ENCODE data around the gene CTDSP1.
A peak's percentile ranks its signal among the peaks of the same experiment; 100 is the strongest.

CTDSP1 gene

DNA sequence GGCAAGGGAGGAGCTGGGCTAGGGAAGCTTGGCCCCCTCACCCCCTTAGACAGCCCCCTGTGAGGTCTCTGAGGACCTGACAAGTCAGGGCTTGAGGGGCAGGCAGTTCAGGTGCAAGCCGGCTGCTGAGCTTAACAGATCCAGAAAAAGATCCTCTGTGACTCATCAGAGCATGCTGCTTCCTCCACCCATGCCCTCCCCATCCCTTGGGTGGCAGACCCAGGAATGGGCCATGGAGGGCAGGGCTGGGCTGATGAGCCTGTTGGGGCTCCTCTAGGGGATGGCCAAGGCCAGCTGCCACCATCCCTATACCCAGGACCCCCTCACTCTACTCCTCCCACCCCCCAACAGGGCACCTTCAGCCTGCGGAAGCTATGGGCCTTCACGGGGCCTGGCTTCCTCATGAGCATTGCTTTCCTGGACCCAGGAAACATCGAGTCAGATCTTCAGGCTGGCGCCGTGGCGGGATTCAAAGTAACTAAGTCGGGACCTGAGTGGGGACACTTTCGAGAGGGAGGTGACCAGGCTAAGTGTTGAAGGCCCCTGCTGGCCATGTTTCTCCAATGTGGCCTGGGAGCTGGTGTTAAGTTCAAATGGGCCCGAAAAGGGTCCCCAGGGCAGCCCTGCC is 15.7 kb upstream of the CTDSP1 start:
- no peak for DNase-seq (ENCODE audit: low spot score)

DNA sequence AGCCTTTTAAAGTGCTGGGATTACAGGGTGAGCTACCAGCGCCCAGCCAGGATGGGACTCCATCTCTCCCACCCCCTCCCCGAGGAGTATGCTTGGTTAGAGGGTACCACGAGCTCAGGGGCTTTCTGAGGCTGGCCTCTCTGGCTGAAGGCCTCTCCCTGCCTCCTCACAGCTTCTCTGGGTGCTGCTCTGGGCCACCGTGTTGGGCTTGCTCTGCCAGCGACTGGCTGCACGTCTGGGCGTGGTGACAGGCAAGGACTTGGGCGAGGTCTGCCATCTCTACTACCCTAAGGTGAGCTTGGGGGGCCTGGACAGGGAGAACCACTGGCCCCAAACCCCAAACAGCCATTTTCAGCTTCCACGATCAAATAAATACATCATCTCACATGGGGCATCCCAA is 14.7 kb upstream of the CTDSP1 start:
- no peak for DNase-seq (ENCODE audit: low spot score)

DNA sequence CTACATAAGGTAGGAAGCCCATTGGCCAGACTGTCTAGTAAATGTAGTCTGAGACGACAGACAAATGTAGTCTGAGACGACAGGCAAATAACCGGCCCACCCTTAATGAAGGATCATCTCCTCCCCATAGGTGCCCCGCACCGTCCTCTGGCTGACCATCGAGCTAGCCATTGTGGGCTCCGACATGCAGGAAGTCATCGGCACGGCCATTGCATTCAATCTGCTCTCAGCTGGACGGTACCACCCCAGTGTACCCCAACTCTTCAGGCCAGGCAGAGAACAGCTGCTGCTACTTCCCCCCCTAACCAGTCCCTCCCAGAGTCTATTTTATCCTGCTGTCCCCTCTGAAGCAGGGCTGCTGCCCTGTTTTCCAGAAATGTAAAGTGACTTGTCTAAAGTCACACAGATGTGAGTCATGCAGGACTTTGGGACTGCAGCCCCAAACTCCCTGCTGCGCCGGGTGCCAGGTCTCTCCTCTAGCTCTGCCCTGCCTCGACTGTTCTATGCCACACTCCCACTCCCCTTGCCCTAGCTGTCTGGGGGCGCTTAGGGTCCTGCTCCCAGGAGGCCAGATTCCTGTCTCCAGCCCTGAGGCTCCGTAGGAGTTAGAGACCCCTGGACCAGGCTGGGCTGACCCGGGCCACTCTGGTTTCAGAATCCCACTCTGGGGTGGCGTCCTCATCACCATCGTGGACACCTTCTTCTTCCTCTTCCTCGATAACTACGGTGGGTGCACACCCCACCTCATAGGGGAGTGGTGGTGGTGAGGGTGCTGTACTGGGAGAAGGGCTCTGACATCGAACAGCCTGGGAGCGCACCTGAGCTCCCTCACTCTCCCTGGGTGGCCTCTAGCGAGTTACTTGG is 12.9 kb upstream of the CTDSP1 start:
- DNase-seq (ENCODE audit: low spot score) = no peak

DNA sequence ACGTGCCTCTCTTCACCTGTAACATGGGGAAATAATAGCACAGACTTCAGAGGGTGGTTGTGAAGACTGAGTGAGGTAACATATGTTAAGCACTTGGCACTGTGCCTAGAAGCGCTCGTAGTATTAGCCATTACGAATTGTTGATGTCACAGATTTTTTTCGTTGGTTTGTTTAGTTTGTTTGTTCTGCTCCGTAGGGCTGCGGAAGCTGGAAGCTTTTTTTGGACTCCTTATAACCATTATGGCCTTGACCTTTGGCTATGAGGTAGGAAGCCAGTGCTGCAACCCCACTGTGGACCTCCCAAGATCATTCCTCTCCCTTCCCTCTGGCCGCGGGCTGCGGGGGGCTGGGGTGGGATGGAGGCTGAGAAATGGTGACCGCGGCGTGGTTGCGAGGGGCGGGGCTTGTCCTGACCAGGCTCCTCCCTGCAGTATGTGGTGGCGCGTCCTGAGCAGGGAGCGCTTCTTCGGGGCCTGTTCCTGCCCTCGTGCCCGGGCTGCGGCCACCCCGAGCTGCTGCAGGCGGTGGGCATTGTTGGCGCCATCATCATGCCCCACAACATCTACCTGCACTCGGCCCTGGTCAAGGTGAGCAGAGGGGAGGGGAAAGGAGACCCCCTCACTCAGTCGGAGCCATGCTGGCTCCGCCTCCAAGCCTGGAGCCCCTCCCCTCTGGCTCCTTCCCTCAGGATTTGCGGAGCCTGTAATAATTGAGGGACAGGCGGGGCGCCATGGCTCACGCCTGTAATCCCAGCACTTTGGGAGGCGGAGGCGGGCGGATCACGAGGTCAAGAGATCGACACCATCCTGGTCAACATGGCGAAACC is 12.1 kb upstream of the CTDSP1 start:
- DNase-seq (ENCODE audit: low spot score) = no peak

DNA sequence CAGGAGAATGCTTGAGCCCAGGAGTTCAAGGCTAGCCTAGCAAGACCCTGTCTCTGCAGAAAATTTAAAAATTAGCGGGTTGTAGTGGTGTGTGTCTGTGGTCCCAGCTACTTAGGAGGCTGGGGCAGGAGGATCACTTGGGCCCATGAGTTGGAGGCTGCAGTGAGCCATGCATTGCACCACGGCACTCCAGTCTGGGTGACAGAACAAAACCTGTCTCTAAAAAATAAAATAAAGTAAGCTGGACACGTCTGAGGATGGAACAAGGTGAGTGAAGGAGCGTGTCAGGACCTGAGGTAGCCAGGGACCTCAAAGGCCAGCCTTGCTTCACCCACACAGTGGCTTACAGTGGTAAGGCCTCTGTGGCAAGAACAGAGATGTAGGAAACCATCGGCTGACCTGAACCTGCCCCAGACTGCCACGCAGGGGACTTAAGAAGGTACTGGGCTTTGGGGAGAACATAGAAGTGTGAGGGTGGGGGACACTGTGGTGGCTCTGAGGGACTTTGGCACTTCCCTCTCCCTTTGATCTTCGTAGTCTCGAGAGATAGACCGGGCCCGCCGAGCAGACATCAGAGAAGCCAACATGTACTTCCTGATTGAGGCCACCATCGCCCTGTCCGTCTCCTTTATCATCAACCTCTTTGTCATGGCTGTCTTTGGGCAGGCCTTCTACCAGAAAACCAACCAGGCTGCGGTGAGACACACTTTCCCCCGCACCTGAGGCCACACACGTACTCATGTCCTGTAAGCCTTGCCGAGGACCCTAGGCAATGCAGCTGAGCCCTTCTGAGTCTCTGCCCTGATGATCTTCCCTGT is 10.1 kb upstream of the CTDSP1 start:
- no peak for DNase-seq (ENCODE audit: low spot score)

DNA sequence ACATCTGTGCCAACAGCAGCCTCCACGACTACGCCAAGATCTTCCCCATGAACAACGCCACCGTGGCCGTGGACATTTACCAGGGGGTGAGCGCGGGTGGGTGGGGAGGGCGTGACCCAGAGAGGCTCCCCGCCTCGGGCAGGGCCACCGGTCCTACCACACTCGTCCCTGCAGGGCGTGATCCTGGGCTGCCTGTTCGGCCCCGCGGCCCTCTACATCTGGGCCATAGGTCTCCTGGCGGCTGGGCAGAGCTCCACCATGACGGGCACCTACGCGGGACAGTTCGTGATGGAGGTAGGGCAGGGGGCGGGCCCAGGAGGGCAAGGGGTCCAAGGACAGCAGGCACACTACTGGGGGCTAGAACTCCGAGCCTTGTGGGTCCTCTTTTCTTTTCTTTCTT is 8.5 kb upstream of the CTDSP1 start:
- DNase-seq (ENCODE audit: low spot score) = no peak

DNA sequence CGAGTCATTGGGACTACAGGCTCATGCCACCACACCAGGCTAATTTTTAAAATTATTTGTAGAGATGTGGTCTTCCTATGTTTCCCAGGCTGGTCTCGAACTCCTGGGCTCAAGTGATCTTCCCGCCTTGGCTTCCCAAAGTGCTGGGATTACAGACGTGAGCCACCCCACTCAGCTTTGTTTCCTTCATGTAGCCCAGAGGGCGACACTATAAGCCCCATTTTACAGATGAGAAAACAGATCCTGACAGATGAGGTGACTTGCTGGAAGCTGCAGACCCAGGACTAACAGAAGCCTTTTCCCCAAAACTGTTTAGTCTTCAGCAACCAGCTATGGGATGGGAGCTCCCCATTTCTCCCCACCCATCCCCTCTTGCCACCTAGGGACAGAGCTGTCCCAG is 7.2 kb upstream of the CTDSP1 start:
- DNase-seq (ENCODE audit: low spot score) = no peak

DNA sequence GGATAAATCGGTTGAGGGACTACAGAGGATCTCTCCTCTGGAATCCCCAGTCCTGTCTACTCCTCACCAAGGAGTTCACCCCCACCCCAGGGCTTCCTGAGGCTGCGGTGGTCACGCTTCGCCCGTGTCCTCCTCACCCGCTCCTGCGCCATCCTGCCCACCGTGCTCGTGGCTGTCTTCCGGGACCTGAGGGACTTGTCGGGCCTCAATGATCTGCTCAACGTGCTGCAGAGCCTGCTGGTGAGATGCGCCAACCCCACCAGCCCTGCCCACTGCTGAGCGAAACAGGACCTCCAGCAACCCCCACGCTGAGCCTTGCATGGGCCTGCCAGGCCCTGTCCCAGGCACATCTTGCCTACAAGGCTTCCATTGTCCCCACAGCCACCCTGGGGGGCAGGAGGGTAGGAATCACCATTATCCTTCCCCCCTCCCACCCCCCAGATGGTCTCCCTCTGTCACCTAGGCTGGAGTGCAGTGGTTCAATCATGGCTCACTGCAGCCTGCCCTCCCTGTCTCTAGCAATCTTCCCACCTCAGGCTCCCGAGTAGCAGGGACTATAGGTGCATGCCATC is 6.7 kb upstream of the CTDSP1 start:
- DNase-seq (ENCODE audit: low spot score) = no peak

DNA sequence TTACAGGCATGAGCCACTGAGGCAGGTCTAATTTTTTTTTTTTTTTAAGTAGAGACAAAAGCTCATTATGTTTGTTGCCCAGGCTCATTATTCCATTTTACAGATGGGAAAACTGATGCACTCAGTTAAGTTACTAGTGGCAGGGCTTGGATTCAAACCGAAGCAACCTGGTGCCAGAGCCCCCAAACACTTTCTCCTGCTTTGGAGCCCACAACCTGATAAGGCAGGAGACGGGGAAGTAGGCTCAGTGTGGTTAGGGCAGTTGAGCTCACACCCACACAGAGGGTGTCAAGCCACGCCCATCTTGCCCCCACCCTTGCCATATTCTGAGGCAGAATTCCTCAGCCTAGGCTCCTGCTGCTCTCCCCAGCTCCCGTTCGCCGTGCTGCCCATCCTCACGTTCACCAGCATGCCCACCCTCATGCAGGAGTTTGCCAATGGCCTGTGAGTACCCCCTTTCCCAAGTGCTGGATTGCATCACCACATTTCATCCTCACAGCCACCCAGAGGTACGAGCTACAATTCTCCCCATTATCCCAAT is 5.8 kb upstream of the CTDSP1 start:
- no peak for DNase-seq (ENCODE audit: low spot score)

DNA sequence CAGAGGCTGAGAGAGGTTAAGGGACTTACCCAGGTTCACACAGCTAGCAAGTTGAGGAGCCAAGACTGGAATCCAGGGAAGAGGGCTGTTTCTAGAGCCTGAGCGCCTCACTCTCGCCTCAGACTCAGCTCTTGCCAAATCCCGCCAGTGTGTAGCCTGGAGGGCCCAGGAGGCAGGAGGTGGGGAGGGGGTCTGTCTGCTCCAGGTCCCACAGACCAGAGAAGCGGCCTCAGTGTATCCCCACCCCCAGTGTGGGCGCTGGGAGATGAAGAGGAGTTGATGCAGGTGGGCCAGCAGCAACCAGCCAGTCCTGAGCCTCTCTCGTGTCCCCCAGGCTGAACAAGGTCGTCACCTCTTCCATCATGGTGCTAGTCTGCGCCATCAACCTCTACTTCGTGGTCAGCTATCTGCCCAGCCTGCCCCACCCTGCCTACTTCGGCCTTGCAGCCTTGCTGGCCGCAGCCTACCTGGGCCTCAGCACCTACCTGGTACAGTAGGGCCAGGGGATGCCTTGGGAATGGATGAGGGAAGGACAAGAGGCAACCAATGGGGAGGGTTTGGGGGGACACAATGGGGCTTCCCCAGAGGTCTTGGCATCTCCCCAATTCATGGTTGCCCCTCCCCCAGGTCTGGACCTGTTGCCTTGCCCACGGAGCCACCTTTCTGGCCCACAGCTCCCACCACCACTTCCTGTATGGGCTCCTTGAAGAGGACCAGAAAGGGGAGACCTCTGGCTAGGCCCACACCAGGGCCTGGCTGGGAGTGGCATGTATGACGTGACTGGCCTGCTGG is 5.2 kb upstream of the CTDSP1 start:
- DNase-seq (ENCODE audit: low spot score) = no peak

DNA sequence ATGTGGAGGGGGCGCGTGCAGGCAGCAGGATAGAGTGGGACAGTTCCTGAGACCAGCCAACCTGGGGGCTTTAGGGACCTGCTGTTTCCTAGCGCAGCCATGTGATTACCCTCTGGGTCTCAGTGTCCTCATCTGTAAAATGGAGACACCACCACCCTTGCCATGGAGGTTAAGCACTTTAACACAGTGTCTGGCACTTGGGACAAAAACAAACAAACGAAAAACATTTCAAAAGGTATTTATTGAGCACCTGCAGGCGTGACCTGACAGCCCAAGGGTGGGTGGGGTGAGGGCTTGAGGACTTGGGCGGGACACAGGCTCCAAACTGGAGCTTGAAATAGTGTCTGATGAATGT is 4.6 kb upstream of the CTDSP1 start:
- DNase-seq (ENCODE audit: low spot score) = no peak

DNA sequence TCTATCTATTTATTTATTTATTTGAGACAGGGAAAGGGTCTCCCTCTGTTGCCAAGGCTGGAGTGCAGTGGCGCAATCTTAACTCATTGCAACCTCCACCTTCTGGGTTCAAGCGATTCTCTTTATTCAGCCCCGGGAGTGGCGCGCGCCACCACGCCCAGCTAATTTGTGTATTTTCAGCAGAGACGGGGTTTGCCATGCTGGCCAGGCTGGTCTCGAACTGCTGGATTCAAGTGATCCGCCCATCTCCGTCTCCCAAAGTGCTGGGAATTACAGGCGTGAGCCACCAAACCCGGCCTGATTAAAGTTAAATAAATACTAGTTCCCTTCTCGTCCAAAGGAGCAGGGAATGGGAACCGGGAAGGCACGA is 4.2 kb upstream of the CTDSP1 start:
- no peak for DNase-seq (ENCODE audit: low spot score)

DNA sequence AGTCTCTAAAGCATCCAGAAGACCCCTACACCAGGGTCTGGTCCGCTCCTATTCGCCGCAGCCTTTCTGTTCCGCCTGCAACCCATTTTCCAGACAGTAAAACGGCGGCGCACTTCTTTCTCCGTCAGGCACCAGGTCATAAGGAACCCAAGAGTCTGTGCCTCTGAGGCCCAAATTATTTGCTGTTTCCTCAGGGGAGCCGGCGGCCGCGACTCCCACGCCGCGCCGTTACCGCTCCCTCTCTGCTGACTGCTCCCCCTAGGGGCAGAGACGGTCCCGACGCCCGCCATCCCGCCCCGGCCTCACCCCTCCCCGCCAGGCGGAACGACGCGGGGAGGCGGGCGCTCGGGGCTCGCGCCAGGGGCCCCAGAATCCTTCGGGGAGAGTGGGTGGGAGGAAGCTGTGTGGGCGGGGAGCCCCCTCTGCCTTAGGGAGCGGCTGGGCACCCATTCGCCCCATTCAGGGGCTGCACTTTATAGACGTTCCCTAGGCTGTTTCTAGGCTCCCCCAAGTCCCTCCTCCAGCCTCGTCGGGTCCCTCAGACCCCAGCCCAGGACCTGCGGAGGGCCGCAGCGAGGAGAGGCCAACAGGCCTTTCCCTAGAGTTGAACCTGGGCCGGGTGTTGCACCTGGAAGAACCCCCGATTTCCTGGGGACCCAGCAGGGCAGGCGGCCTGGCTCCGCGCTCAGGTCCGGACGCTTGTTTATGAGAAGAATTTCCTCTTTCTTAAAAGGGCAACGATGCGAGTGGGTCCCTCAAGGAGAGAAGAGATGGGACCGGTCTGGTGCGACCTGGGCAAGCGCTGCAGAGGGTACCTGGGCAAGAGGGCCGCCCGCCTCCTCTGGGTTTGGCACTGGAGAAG is 3.6 kb upstream of the CTDSP1 start:
- DNase-seq (ENCODE audit: low spot score) = peak; percentile 94

DNA sequence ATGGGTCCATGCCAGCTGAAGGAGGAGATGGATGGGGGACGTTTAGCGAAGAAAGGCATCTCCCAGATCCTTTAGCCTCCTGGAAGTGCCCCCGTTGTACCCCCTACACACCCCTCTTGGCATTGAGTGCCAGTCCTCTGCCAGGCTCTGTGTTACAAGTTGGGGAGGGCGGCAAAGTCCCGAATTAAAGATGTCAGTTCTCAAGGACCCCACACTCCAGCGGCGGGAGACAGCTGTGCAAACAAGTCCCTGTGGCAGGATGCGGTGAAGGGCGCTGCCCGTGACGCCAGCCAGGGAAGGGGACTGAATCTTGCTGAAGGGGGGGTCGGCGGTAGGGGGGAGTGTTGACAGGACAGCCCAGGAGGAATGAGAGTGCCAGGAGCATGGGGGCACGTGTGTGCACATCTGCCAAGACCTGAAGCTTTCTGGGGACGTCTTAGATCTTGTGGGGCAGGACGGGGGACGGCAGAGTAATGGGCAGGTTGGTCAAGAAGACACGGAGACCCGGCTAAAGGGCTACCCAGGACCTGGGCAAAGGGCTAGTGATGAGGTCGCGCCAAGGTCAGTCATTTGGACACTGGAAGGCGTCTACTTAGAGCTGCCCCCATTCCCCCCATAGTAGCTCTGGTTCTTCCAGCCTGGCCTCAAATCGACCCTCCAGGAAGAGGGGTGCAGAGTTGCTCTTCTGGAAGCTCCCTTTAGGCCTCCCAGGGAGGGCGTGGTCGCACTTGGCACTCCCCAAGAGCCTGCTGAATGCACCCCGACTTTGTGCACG is 2.8 kb upstream of the CTDSP1 start:
- peak; percentile 61 for DNase-seq (ENCODE audit: low spot score)

DNA sequence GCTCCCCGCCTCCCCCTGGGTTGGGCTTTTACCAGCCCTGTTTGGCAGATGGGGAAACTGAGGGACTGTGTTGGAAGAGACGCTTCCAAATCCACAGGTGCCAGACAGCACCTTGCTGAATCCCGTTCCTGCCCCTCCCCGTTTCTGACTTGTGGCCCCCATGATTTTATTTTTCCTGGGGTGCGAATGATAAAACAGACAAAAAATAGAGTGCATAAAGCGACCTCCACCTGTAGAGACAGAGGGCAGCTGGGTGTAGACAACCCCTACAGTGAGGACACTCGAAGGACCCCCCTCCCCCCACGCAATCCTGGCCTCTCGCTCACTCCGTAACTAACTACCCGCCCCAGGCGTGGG is 2.2 kb upstream of the CTDSP1 start:
- no peak for DNase-seq (ENCODE audit: low spot score)

DNA sequence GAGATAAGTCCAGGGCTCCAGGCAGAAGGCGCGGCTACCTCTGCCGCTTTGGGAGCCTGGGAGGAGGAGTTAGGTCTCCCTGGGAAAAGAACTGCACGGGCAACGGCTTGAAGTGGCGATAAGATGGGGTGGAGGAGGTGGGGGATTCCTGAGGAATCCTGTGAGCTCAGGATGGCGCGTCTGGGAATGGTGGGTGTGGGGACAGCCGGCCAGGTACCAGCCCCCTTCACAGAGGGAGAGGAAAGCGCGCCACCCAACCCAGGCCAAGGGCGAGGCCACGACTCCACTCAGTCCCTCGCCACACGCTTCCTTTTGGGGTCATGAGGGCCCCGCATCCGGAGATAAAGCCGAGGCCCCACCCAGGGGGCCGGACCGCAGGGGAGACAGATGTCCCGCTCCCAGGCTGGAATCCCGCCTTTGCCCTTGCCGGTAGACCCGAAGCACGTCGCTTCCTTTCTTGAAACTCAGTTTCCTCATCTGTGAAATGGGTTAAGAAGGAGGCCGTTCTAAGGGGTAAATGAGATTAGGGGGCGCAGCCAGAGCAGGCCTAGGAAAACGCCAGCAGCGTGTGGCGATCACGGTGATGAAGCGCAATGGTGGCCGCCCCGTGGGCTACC is 1.7 kb upstream of the CTDSP1 start:
- DNase-seq (ENCODE audit: low spot score) = peak; percentile 76

DNA sequence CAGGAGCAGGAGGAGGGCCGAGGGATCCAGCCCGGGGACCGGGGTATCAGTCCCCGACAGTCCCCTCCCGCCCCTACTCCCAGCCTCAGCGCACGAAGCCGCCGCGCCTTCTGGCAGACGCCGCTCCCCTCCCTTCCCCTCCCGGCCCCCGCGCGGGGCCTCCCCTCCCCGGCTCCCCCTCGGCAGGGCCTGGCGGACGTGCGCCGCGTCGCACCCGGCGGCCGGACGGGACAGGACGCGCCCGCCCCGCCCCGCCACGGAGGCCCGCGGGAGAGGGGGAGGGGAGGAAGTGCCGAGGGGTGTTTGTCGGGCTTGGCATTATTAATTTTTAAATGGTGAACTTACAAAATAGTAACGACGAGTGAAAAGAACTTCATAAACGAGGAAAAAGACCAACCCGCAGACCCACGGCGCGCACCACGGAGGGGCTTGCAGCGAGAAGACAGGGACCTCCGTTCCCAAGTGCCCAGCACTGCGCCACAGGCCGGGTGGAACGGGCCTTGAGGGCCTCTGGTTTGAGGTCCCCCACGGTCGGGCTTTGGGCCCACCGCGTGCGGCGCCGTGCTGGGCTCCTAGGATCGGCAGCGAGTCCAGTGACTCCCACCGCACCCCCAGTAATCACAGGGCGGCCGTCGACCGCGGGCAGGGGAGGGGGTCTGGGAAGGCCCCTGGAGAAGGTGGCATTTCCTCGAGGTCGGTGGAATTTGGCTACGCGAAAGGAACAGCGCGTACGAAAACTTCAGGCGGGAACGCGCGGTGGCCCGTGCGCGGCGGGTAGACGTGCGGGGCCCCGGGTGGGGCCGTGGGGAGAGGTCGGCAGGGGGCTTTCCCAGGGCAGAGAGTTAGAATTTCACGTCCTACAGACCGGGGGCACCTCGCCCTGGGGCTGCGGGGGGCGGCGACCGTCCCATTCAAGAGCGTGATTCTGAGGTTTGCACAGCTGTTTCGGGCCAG is 954 bp upstream of the CTDSP1 start:
- peak; percentile 65 for DNase-seq (ENCODE audit: low spot score)

All from activated CD4-positive, alpha-beta T cell treated with anti-CD3 and anti-CD28 coated beads, Interleukin-2, Interleukin-4, amounts not matched to agents 100 ng/mL and 50 ng/mL, durations not matched to agents 16 hours and 8 hours (primary cell).